B cell (primary cell): Measurements from ENCODE around the gene AMDHD1. TPM values are rescaled to one million over a fixed set of nuclear protein-coding genes. Genes with fewer than 3 reads are reported as not detected.

Experiments
- ATAC-seq: fragments of 200-7000 bp; cut with Tn5 transposase; one replicate; pipeline ENCODE4 v1.10.0; 2021; ENCODE audit warnings: low read depth, mild to moderate bottlenecking, moderate number of reproducible peaks, moderate library complexity
- CTCF ChIA-PET: fragments of 350-600 bp; sonication (Branson Sonifier 250); formaldehyde crosslinking; loops from one replicate; lab custom pipeline; 2021; ENCODE audit warnings: antibody characterized with exemption, inconsistent platforms; lab: Charles Lee
- POLR2A ChIA-PET: fragments of 350-600 bp; sonication (Branson Sonifier 250); formaldehyde crosslinking; loops from one replicate; lab custom pipeline; 2021; ENCODE audit warnings: antibody characterized with exemption; lab: Charles Lee
- DNase-seq: peaks from one replicate; pipeline ENCODE4 v3.0.0; 2013
- H2AFZ ChIP-seq: 2 replicates; pipeline ENCODE4 v1.6.1; 2012; ENCODE audit warnings: mild to moderate bottlenecking, low read depth, low read length; ENCODE audit not compliant: insufficient read depth, poor library complexity, severe bottlenecking
- H3K27ac ChIP-seq, 2 donors: 1 replicate in 1 of 2; 2 replicates in 1 of 2; pipeline ENCODE4 v1.5.1; 2012 to 2013; ENCODE audit warnings: low read length in 2 of 2, mild to moderate bottlenecking in 2 of 2, moderate library complexity in 1 of 2
- H3K27me3 ChIP-seq, 4 experiments: fragments of 200-600 bp in 1 of 4; sonication (generic) in 1 of 4; replicated peaks in 1 of 4; 1 replicate in 2 of 4; 2 replicates in 2 of 4; pipeline versions ENCODE4 v1.6.1 to v1.7.0; 2013 to 2016; ENCODE audit warnings: low read length in 3 of 4, mild to moderate bottlenecking in 2 of 4, mixed read lengths in 1 of 4, moderate library complexity in 1 of 4; ENCODE audit not compliant: insufficient read depth in 4 of 4, control insufficient read depth in 3 of 4; ENCODE audit errors: control extremely low read depth in 1 of 4
- H3K36me3 ChIP-seq, 2 experiments: replicated peaks in 1 of 2; 1 replicate in 1 of 2; 2 replicates in 1 of 2; pipeline versions ENCODE4 v1.6.1 to v1.7.1; 2013; ENCODE audit warnings: low read length in 1 of 2; ENCODE audit not compliant: insufficient read depth in 2 of 2, control insufficient read depth in 1 of 2; ENCODE audit errors: control extremely low read depth in 1 of 2, extremely low read depth in 1 of 2
- H3K4me1 ChIP-seq, 2 donors: fragments of 200-600 bp in 1 of 2; sonication (generic) in 1 of 2; 1 replicate in 1 of 2; 2 replicates in 1 of 2; pipeline versions ENCODE4 v1.5.1 to v1.6.1; 2013 to 2017; ENCODE audit warnings: low read length in 2 of 2; ENCODE audit not compliant: control insufficient read depth in 2 of 2, insufficient read depth in 2 of 2
- H3K4me2 ChIP-seq: replicated peaks from 2 replicates; pipeline ENCODE3; 2012; ENCODE audit warnings: mild to moderate bottlenecking, low read depth, low read length; ENCODE audit not compliant: poor library complexity, severe bottlenecking
- H3K4me3 ChIP-seq, 5 experiments: fragments of 200-600 bp in 1 of 5; sonication (generic) in 1 of 5; 1 replicate in 3 of 5; 2 replicates in 2 of 5; pipeline versions ENCODE4 v1.5.1 to v1.7.0; 2011 to 2016; ENCODE audit warnings: low read length in 4 of 5, mild to moderate bottlenecking in 4 of 5, low read depth in 2 of 5, control low read depth in 1 of 5, moderate library complexity in 1 of 5; ENCODE audit not compliant: insufficient read depth in 1 of 5; ENCODE audit errors: control extremely low read depth in 1 of 5, extremely low read depth in 1 of 5
- H3K79me2 ChIP-seq: fragments of 200-600 bp; sonication (generic); one replicate; pipeline ENCODE4 v1.6.0; 2016; ENCODE audit warnings: low read length; ENCODE audit not compliant: control insufficient read depth, insufficient read depth
- H3K9ac ChIP-seq: fragments of 200-600 bp; sonication (generic); 2 replicates; pipeline ENCODE4 v1.6.1; 2017; ENCODE audit warnings: mild to moderate bottlenecking, low read length, moderate library complexity
- H3K9me3 ChIP-seq, 3 donors: one replicate each; pipeline versions ENCODE4 v1.6.1 to v1.7.1; 2013; ENCODE audit warnings: low read length in 2 of 3; ENCODE audit not compliant: control insufficient read depth in 2 of 3, insufficient read depth in 1 of 3; ENCODE audit errors: control extremely low read depth in 1 of 3
- H4K20me1 ChIP-seq: 2 replicates; pipeline ENCODE4 v1.6.0; 2012; ENCODE audit warnings: mild to moderate bottlenecking, low read length; ENCODE audit not compliant: insufficient read depth, control insufficient read depth, poor library complexity, severe bottlenecking
- H3K27ac Mint-ChIP-seq: one replicate; pipeline ENCODE4 v1.8.0; 2021; ENCODE audit warnings: mixed read lengths
- H3K27me3 Mint-ChIP-seq: one replicate; pipeline ENCODE4 v1.8.0; 2021; ENCODE audit warnings: mixed read lengths
- H3K4me1 Mint-ChIP-seq: one replicate; pipeline ENCODE4 v1.8.0; 2021; ENCODE audit warnings: mixed read lengths
- H3K4me3 Mint-ChIP-seq: one replicate; pipeline ENCODE4 v1.8.0; 2021; ENCODE audit warnings: mixed read lengths
- H3K9me3 Mint-ChIP-seq: one replicate; pipeline ENCODE4 v1.8.0; 2022; ENCODE audit warnings: mixed read lengths; ENCODE audit not compliant: insufficient read depth
- CTCF ChIP-seq: fragments of 200-600 bp; IDR thresholded peaks from one replicate; pipeline ENCODE4 v1.8.0; 2022; ENCODE audit warnings: antibody characterized with exemption, mild to moderate bottlenecking
- EZH2 ChIP-seq: IDR thresholded peaks from 2 replicates; pipeline ENCODE4 v1.6.1; 2012; ENCODE audit warnings: borderline replicate concordance, low read depth, mild to moderate bottlenecking, moderate library complexity, low read length; ENCODE audit not compliant: insufficient read depth, poor library complexity, severe bottlenecking
- WGBS: methylation state at CpG from one replicate; pipeline ENCODE4 v1.1.5; 2013; ENCODE audit warnings: missing lambda C conversion rate; ENCODE audit not compliant: insufficient coverage; 5-methylcytosine and 5-hydroxymethylcytosine counted together
- intact Hi-C: fragments of 100-400 bp; cut with micrococcal nuclease; formaldehyde crosslinking; loops from one replicate; pipeline ENCODE4 v1.10.0; 2022
- polyA plus RNA-seq: library from polyadenylated mRNA; depleted of rRNA; stranded (reverse); fragments of >200 nt; gene quantifications from 2 replicates; pipeline ENCODE4 v1.2.3, GENCODE V29; 2012
- total RNA-seq, 2 donors: library from RNA; stranded (reverse); fragments of 120-200 nt in 1 of 2; gene quantifications; 1 replicate in 1 of 2; 2 replicates in 1 of 2; pipeline versions ENCODE4 v1.2.3 to v1.2.4, GENCODE V29; 2013 to 2022

Gene AMDHD1
- total and polyA plus RNA-seq, 2 donors (not counting 1 experiment from before 2014, with no cell fraction given) = 1.5 to 2.3 TPM

GRCh38 chr12:96015672-96016071 is 72.5 kb downstream of the AMDHD1 start:
- Histone ChIP-seq H4K20me1 (no peaks in the 10 kb centered on the region), H3K36me3 (peaks cover 18 to 79% of the 10 kb centered on the region in 2 experiments), H2AFZ (no peak overlapping the region), H3K9me3 (no peaks in the 10 kb centered on the region), H3K4me1 (peaks cover 13 to 15% of the 10 kb centered on the region in 2 donors), H3K79me2 (peaks cover 8% of the 10 kb centered on the region), H3K9ac (no peak overlapping the region), H3K27me3 (no peaks in the 10 kb centered on the region), H3K4me3 (no peak overlapping the region), H3K27ac (no peak overlapping the region), H3K4me2 (no peak overlapping the region)
- Mint-ChIP-seq H3K9me3 (no peaks in the 10 kb centered on the region), H3K27me3 (no peaks in the 10 kb centered on the region), H3K4me3 (no peak overlapping the region), H3K4me1 (peaks cover 14% of the 10 kb centered on the region), H3K27ac (no peak overlapping the region)
- DNase-seq (no peak), ATAC-seq (no peak)
- ChIA-PET CTCF (interaction anchor here (1.3 kb wide), 1 partner anchor 17 kb away, joined by 8 read pairs; no protein-coding TSS in a partner anchor), POLR2A (interaction anchor here (0.7 kb wide), 1 partner anchor 15 kb away, joined by 4 read pairs; no protein-coding TSS in a partner anchor)
- intact Hi-C loops = no loop called here
- 100% methylated on average over 3 of the region's 5 CpGs for WGBS
- no peak for TF ChIP-seq EZH2
- TF ChIP-seq CTCF = no peak

Other genes with a start within 250 kb of the AMDHD1 start
- not detected in 2 replicates for gene NTN4, start 152.6 kb upstream of the AMDHD1 start, total RNA-seq
- gene NTN4, start 152.6 kb upstream of the AMDHD1 start, polyA plus RNA-seq = not detected in 2 replicates
- gene SNRPF, start 84.4 kb upstream of the AMDHD1 start, total RNA-seq = 23.8 and 25.5 TPM in 2 replicates
- 10.5 and 16.2 TPM in 2 replicates for gene SNRPF, start 84.4 kb upstream of the AMDHD1 start, polyA plus RNA-seq
- gene CCDC38, start 717 bp upstream of the AMDHD1 start, total RNA-seq = 1.00 and 1.3 TPM in 2 replicates
- 0.09 TPM in 1 of 2 replicates, not detected in the other for gene CCDC38, start 717 bp upstream of the AMDHD1 start, polyA plus RNA-seq
- gene HAL, start 53.0 kb downstream of the AMDHD1 start, total RNA-seq = 4.8 and 5.9 TPM in 2 replicates
- gene HAL, start 53.0 kb downstream of the AMDHD1 start, polyA plus RNA-seq = 1.3 and 2.0 TPM in 2 replicates
- gene LTA4H, start 92.3 kb downstream of the AMDHD1 start, total RNA-seq = 158 and 167 TPM in 2 replicates
- 129 and 153 TPM in 2 replicates for gene LTA4H, start 92.3 kb downstream of the AMDHD1 start, polyA plus RNA-seq